ENCODE data around the gene FBXW8. TPM values are rescaled to one million over a fixed set of nuclear protein-coding genes. Genes with fewer than 3 reads are reported as not detected.

Gene FBXW8
- polyA plus RNA-seq, 2 of the 4 experiments (the other 2 are of a cell fraction) = 9.8 to 15.7 TPM

GRCh38 chr12:116928504-116928903 lies 17.8 kb downstream of the FBXW8 start:
- FAIRE-seq (no peak), DNase-seq (ENCODE audit: low read depth in 1 of 2, low spot score in 1 of 2) (no peak), ATAC-seq (no peak)
- H3K9me3 ChIP-seq = no peaks in the 10 kb centered on the region
- H3K27ac ChIP-seq = no peak overlapping the region
- no peak overlapping the region for H3K4me2 ChIP-seq
- TF ChIP-seq E2F6 (IDR thresholded peaks at IDR 0.05; ENCODE audit: borderline replicate concordance, low read depth) (no peak), ZFP36 (IDR thresholded peaks at IDR 0.05; ENCODE audit: borderline replicate concordance, partially characterized antibody) (no peak), ZC3H11A (IDR thresholded peaks at IDR 0.05) (no peak), GATA3 (IDR thresholded peaks at IDR 0.05; ENCODE audit: borderline replicate concordance) (no peak), EHMT2 (IDR thresholded peaks at IDR 0.05; ENCODE audit: low read depth) (no peak), HOXB5 (CRISPR knock-in tag; IDR thresholded peaks at IDR 0.05) (no peak)
- CTCF ChIA-PET = interaction anchor here (0.5 to 1.6 kb wide), 2 partner anchors 15 to 1224 kb away, joined by 3 read pairs; no protein-coding TSS in a partner anchor
- H3K4me1 ChIP-seq = peaks cover 12% of the 10 kb centered on the region
- WGBS (ENCODE audit: missing lambda C conversion rate) = 93% methylated on average over 5 of the region's 5 CpGs
- no peak overlapping the region for H3K4me3 ChIP-seq
- POLR2A ChIA-PET = no interaction called here

GRCh38 chr12:116929885-116930284 lies 19.1 kb downstream of the FBXW8 start:
- POLR2A ChIA-PET = interaction anchor here (0.6 kb wide), 1 partner anchor 84 kb away, joined by 3 read pairs; no protein-coding TSS in a partner anchor
- no peaks in the 10 kb centered on the region for H3K9me3 ChIP-seq
- TF ChIP-seq ZNF302 (CRISPR knock-in tag; IDR thresholded peaks at IDR 0.05) (no peak), JUN (IDR thresholded peaks at IDR 0.05) (no peak), FOXS1 (CRISPR knock-in tag; IDR thresholded peaks at IDR 0.05) (no peak), NR3C1 (IDR thresholded peaks at IDR 0.05) (no peak), KDM1A (IDR thresholded peaks at IDR 0.05; ENCODE audit: low read depth) (no peak), RFX5 (IDR thresholded peaks at IDR 0.05) (no peak), ZC3H11A (IDR thresholded peaks at IDR 0.05) (no peak), FOSB (CRISPR knock-in tag; IDR thresholded peaks at IDR 0.05) (no peak)
- no peak overlapping the region for H3K4me3 ChIP-seq
- DNase-seq (ENCODE audit: low read depth in 1 of 2, low spot score in 1 of 2) (no peak), FAIRE-seq (peak; percentile 18), ATAC-seq (no peak)
- H3K4me1 ChIP-seq = peaks cover 5% of the 10 kb centered on the region
- H3K27ac ChIP-seq = no peak overlapping the region
- H3K4me2 ChIP-seq = no peak overlapping the region
- CTCF ChIA-PET = interaction anchor here (1.0 to 1.6 kb wide), 2 partner anchors 13 to 38 kb away, joined by 3 read pairs; no protein-coding TSS in a partner anchor

DNA sequence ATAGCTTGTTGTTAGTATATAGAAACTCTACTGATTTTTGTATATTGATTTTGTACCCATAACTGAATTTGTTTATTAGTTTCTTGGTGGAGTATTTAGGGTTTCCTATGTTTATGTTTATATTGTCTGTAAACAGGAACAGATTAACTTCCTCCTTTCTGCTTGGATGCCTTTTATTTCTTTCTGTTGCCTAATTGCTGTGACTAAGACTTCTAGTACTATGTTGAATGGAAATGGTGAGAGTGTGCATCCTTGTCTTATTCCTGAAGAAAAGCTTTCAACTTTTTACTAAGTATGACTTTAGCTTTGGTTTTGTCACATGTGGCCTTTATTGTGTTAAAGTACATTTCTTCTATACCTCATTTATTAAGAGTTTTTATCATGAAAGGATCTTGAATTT lies 20.9 kb downstream of the FBXW8 start:
- ATAC-seq (no peak), DNase-seq (ENCODE audit: low read depth in 1 of 2, low spot score in 1 of 2) (no peak), FAIRE-seq (no peak)
- ChIA-PET POLR2A (no interaction called here), CTCF (interaction anchor here (0.8 to 1.0 kb wide), 2 partner anchors 75 to 228 kb away, joined by 3 read pairs; no protein-coding TSS in a partner anchor)
- TF ChIP-seq ZSCAN20 (CRISPR knock-in tag; IDR thresholded peaks at IDR 0.05) (no peak), CEBPB (IDR thresholded peaks at IDR 0.05) (no peak), CBX2 (IDR thresholded peaks at IDR 0.05; ENCODE audit: borderline replicate concordance, low read depth) (no peak), RAD21 (conservative IDR thresholded peaks at IDR 0.05 in 1 of 2, IDR thresholded peaks at IDR 0.05 in 1 of 2) (no peak), KDM1A (IDR thresholded peaks at IDR 0.05; ENCODE audit: low read depth) (no peak), EHMT2 (IDR thresholded peaks at IDR 0.05; ENCODE audit: low read depth) (no peak), CBX8 (IDR thresholded peaks at IDR 0.05) (no peak), GATA3 (IDR thresholded peaks at IDR 0.05; ENCODE audit: borderline replicate concordance) (no peak), USF2 (IDR thresholded peaks at IDR 0.05) (no peak), KDM5A (IDR thresholded peaks at IDR 0.05) (no peak), HES2 (IDR thresholded peaks at IDR 0.05) (no peak), ZNF302 (CRISPR knock-in tag; IDR thresholded peaks at IDR 0.05) (no peak), HOXB13 (CRISPR knock-in tag; IDR thresholded peaks at IDR 0.05; ENCODE audit: low read depth) (no peak)
- TF ChIP-seq, protein P1, sequence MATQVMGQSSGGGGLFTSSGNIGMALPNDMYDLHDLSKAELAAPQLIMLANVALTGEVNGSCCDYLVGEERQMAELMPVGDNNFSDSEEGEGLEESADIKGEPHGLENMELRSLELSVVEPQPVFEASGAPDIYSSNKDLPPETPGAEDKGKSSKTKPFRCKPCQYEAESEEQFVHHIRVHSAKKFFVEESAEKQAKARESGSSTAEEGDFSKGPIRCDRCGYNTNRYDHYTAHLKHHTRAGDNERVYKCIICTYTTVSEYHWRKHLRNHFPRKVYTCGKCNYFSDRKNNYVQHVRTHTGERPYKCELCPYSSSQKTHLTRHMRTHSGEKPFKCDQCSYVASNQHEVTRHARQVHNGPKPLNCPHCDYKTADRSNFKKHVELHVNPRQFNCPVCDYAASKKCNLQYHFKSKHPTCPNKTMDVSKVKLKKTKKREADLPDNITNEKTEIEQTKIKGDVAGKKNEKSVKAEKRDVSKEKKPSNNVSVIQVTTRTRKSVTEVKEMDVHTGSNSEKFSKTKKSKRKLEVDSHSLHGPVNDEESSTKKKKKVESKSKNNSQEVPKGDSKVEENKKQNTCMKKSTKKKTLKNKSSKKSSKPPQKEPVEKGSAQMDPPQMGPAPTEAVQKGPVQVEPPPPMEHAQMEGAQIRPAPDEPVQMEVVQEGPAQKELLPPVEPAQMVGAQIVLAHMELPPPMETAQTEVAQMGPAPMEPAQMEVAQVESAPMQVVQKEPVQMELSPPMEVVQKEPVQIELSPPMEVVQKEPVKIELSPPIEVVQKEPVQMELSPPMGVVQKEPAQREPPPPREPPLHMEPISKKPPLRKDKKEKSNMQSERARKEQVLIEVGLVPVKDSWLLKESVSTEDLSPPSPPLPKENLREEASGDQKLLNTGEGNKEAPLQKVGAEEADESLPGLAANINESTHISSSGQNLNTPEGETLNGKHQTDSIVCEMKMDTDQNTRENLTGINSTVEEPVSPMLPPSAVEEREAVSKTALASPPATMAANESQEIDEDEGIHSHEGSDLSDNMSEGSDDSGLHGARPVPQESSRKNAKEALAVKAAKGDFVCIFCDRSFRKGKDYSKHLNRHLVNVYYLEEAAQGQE (IDR thresholded peaks at IDR 0.05) = no peak
- TF ChIP-seq, protein P2, sequence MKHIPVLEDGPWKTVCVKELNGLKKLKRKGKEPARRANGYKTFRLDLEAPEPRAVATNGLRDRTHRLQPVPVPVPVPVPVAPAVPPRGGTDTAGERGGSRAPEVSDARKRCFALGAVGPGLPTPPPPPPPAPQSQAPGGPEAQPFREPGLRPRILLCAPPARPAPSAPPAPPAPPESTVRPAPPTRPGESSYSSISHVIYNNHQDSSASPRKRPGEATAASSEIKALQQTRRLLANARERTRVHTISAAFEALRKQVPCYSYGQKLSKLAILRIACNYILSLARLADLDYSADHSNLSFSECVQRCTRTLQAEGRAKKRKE (CRISPR knock-in tag; IDR thresholded peaks at IDR 0.05; ENCODE audit: low read depth) = no peak
- Histone ChIP-seq H3K9me3 (no peaks in the 10 kb centered on the region), H3K4me2 (no peak overlapping the region), H3K27ac (no peak overlapping the region), H3K4me3 (no peak overlapping the region), H3K4me1 (no peaks in the 10 kb centered on the region)
